ENCODE measurements around the gene SPSB1.

GRCh38 chr1:9248341-9249262 is 44.1 kb upstream of the SPSB1 start:
- TF ChIP-seq EP300 (IDR thresholded peaks at IDR 0.05; ENCODE audit: low read depth): no peak
- no peak for TF ChIP-seq CTCF (IDR thresholded peaks at IDR 0.05)
